ENCODE data around the gene SDCCAG8.

The SDCCAG8 gene

GRCh38 chr1:243487036-243487648, 231.3 kb downstream of the SDCCAG8 start:
- Histone ChIP-seq H3K4me2 (ENCODE audit: low read length) (no peak overlapping the region), H3K9ac (ENCODE audit: low read depth, low read length) (no peak overlapping the region), H3K4me3 (ENCODE audit: low read length) (no peak overlapping the region), H3K4me1 (ENCODE audit: control insufficient read depth, insufficient read depth, low read length) (peaks cover 26% of the 10 kb centered on the region), H3K9me3 (replicated peaks; ENCODE audit: low read length) (no peaks in the 10 kb centered on the region), H3K27me3 (ENCODE audit: control insufficient read depth, insufficient read depth, low read length) (no peaks in the 10 kb centered on the region), H3K36me3 (ENCODE audit: insufficient read depth, low read length) (peaks cover 8% of the 10 kb centered on the region)

DNA sequence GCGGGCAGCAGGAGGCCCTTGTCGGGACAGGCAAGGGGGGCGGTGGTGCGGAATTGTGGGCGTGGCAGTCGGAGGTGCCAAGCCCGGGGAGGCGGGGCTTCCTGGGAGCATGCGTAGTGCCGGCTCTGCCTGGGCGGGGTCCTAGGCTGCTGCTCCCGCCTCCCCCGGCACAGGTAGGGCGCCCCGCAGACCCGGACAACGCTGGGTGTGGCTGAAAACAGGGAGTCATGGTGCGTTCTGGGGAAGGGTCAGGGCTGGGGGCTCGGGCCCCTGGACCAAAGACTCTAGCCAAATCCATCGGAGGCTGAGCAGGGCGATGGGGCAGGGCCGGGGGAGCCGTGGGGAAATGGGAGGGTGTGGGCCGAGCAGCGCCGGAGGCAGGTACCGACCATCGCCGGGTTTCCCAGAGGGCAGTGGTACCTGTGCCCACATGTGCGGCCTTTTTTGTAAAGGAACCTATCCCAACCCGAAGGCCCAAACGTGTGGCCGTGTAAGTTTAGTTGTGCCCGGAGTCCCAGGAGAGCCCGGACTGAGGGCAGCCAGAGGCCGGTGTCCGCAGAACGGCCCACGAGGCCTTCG, 231.9 kb downstream of the SDCCAG8 start:
- Histone ChIP-seq H3K9ac (ENCODE audit: low read depth, low read length) (no peak overlapping the region), H3K4me2 (ENCODE audit: low read length) (no peak overlapping the region), H3K4me1 (ENCODE audit: control insufficient read depth, insufficient read depth, low read length) (peaks cover 20% of the 10 kb centered on the region), H3K27me3 (ENCODE audit: control insufficient read depth, insufficient read depth, low read length) (no peaks in the 10 kb centered on the region), H3K9me3 (replicated peaks; ENCODE audit: low read length) (no peaks in the 10 kb centered on the region), H3K36me3 (ENCODE audit: insufficient read depth, low read length) (peaks cover 8% of the 10 kb centered on the region), H3K4me3 (ENCODE audit: low read length) (no peak overlapping the region)

GRCh38 chr1:243488459-243489157, 232.8 kb downstream of the SDCCAG8 start:
- peaks cover 15% of the 10 kb centered on the region for H3K4me1 ChIP-seq (ENCODE audit: control insufficient read depth, insufficient read depth, low read length)
- no peaks in the 10 kb centered on the region for H3K27me3 ChIP-seq (ENCODE audit: control insufficient read depth, insufficient read depth, low read length)
- H3K4me3 ChIP-seq (ENCODE audit: low read length), result no peak overlapping the region
- H3K9me3 ChIP-seq (replicated peaks; ENCODE audit: low read length), result no peaks in the 10 kb centered on the region
- no peak overlapping the region for H3K9ac ChIP-seq (ENCODE audit: low read depth, low read length)
- H3K36me3 ChIP-seq (ENCODE audit: insufficient read depth, low read length), result peaks cover 8% of the 10 kb centered on the region
- H3K4me2 ChIP-seq (ENCODE audit: low read length), result no peak overlapping the region

DNA sequence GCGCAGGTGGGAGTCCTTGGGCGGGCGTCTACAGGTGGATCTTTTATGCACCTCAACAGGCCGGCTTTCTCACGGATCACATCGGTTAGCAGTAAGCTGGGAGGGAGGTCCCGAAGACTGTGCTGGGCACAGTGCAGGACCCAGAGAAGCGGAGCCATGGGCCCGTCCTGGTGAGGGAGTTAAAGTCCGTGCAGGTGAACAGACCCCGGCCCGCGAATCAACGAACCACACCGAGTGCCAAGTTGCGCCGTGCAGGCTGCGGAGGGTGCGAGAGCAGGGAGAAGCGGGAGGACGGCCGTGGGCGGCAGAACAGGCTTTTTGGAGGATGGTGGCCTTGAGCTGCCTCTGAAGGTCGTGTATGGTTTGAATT, 233.3 kb downstream of the SDCCAG8 start:
- Histone ChIP-seq H3K4me3 (ENCODE audit: low read length) (no peak overlapping the region), H3K9ac (ENCODE audit: low read depth, low read length) (no peak overlapping the region), H3K4me1 (ENCODE audit: control insufficient read depth, insufficient read depth, low read length) (peaks cover 15% of the 10 kb centered on the region), H3K4me2 (ENCODE audit: low read length) (no peak overlapping the region), H3K27me3 (ENCODE audit: control insufficient read depth, insufficient read depth, low read length) (no peaks in the 10 kb centered on the region), H3K36me3 (ENCODE audit: insufficient read depth, low read length) (peaks cover 8% of the 10 kb centered on the region), H3K9me3 (replicated peaks; ENCODE audit: low read length) (no peaks in the 10 kb centered on the region)

- Histone ChIP-seq H3K9ac (ENCODE audit: low read depth, low read length) (no peak overlapping the region), H3K4me3 (ENCODE audit: low read length) (no peak overlapping the region), H3K27me3 (ENCODE audit: control insufficient read depth, insufficient read depth, low read length) (no peaks in the 10 kb centered on the region), H3K36me3 (ENCODE audit: insufficient read depth, low read length) (peaks cover 8% of the 10 kb centered on the region), H3K4me2 (ENCODE audit: low read length) (no peak overlapping the region), H3K9me3 (replicated peaks; ENCODE audit: low read length) (no peaks in the 10 kb centered on the region), H3K4me1 (ENCODE audit: control insufficient read depth, insufficient read depth, low read length) (peaks cover 15% of the 10 kb centered on the region)
Measured at GRCh38 chr1:243489681-243490546, 234.1 kb downstream of the SDCCAG8 start.

GRCh38 chr1:243490748-243491686, 235.2 kb downstream of the SDCCAG8 start:
- no peak overlapping the region for H3K4me2 ChIP-seq (ENCODE audit: low read length)
- H3K4me1 ChIP-seq (ENCODE audit: control insufficient read depth, insufficient read depth, low read length), result peaks cover 16% of the 10 kb centered on the region
- no peaks in the 10 kb centered on the region for H3K9me3 ChIP-seq (replicated peaks; ENCODE audit: low read length)
- H3K4me3 ChIP-seq (ENCODE audit: low read length), result no peak overlapping the region
- H3K27me3 ChIP-seq (ENCODE audit: control insufficient read depth, insufficient read depth, low read length), result no peaks in the 10 kb centered on the region
- H3K9ac ChIP-seq (ENCODE audit: low read depth, low read length), result no peak overlapping the region
- H3K36me3 ChIP-seq (ENCODE audit: insufficient read depth, low read length), result peaks cover 8% of the 10 kb centered on the region

- H3K4me1 ChIP-seq (ENCODE audit: control insufficient read depth, insufficient read depth, low read length), result peaks cover 24% of the 10 kb centered on the region
- H3K4me3 ChIP-seq (ENCODE audit: low read length), result no peak overlapping the region
- no peaks in the 10 kb centered on the region for H3K9me3 ChIP-seq (replicated peaks; ENCODE audit: low read length)
- no peak overlapping the region for H3K9ac ChIP-seq (ENCODE audit: low read depth, low read length)
- H3K4me2 ChIP-seq (ENCODE audit: low read length), result no peak overlapping the region
- H3K36me3 ChIP-seq (ENCODE audit: insufficient read depth, low read length), result peaks cover 8% of the 10 kb centered on the region
- H3K27me3 ChIP-seq (ENCODE audit: control insufficient read depth, insufficient read depth, low read length), result no peaks in the 10 kb centered on the region
Measured at GRCh38 chr1:243493156-243494129, 237.6 kb downstream of the SDCCAG8 start.

DNA sequence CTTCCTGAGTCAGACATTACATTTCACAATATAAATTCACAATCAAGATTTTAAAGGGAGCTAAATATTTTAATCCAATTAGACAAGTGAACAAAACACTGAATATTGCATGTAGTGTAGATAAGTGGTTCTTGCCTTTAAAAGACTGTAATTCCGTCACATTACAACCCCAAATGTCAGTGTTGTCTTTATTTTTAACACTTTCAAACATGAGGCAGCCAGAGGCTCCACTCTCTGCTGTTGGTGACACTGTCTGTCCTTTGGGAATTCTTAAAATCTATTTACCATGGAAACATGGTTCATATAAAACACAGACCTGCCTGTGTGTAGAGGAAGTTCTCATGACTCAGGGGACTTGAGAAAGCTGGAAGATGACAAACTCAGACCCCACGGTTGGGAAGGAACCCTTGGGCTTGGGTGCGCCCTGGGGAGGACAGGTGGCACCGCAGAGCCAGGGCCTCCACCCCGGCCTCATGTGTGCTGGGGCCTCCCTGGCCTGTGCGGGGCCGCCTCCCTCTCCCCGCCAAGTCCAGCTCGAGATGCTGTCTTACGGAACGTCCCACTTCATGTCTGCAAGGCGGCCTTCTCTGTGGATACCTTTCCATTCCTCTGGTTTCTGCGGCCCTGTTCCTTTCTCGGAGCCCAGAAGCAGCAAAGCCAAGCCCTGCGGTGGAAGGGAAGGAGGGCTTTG, 239.0 kb downstream of the SDCCAG8 start:
- Histone ChIP-seq H3K4me2 (ENCODE audit: low read length) (no peak overlapping the region), H3K9ac (ENCODE audit: low read depth, low read length) (no peak overlapping the region), H3K4me1 (ENCODE audit: control insufficient read depth, insufficient read depth, low read length) (peaks cover 24% of the 10 kb centered on the region), H3K36me3 (ENCODE audit: insufficient read depth, low read length) (peaks cover 6% of the 10 kb centered on the region), H3K4me3 (ENCODE audit: low read length) (no peak overlapping the region), H3K9me3 (replicated peaks; ENCODE audit: low read length) (no peaks in the 10 kb centered on the region), H3K27me3 (ENCODE audit: control insufficient read depth, insufficient read depth, low read length) (no peaks in the 10 kb centered on the region)

- peaks cover 27% of the 10 kb centered on the region for H3K4me1 ChIP-seq (ENCODE audit: control insufficient read depth, insufficient read depth, low read length)
- peak overlapping the region; percentile 50 for H3K4me2 ChIP-seq (ENCODE audit: low read length)
- H3K27me3 ChIP-seq (ENCODE audit: control insufficient read depth, insufficient read depth, low read length), result no peaks in the 10 kb centered on the region
- peak overlapping the region; percentile 68 for H3K9ac ChIP-seq (ENCODE audit: low read depth, low read length)
- H3K9me3 ChIP-seq (replicated peaks; ENCODE audit: low read length), result no peaks in the 10 kb centered on the region
- H3K4me3 ChIP-seq (ENCODE audit: low read length), result peak overlapping the region; percentile 15
- peaks cover 3% of the 10 kb centered on the region for H3K36me3 ChIP-seq (ENCODE audit: insufficient read depth, low read length)
Measured at GRCh38 chr1:243495442-243496186, 239.8 kb downstream of the SDCCAG8 start.

All from skeletal muscle satellite cell (primary cell).